SJCRH30 (cell line): ENCODE results near the gene OPN1SW. TPM values are rescaled to one million over a fixed set of nuclear protein-coding genes. Genes with fewer than 3 reads are reported as not detected.

Experiments
- DNase-seq, 2 experiments: peaks; one replicate each; pipeline ENCODE4 v3.0.0-alpha.2; 2015 to 2020
- H3K27ac ChIP-seq: fragments of 250-450 bp; sonication (Bioruptor Pico); 2 replicates; pipeline ENCODE4 v1.5.1; 2020; ENCODE audit warnings: mild to moderate bottlenecking, moderate library complexity
- H3K27me3 ChIP-seq: fragments of 250-450 bp; sonication (Bioruptor Pico); 2 replicates; pipeline ENCODE4 v1.5.1; 2020; ENCODE audit warnings: mild to moderate bottlenecking, moderate library complexity
- H3K36me3 ChIP-seq: fragments of 250-450 bp; sonication (Bioruptor Pico); 2 replicates; pipeline ENCODE4 v1.5.1; 2020; ENCODE audit warnings: mild to moderate bottlenecking, moderate library complexity
- H3K4me1 ChIP-seq: fragments of 250-450 bp; sonication (Bioruptor Pico); 2 replicates; pipeline ENCODE4 v1.5.1; 2020; ENCODE audit warnings: mild to moderate bottlenecking, moderate library complexity
- H3K4me3 ChIP-seq: fragments of 250-450 bp; sonication (Bioruptor Pico); 2 replicates; pipeline ENCODE4 v1.5.1; 2020; ENCODE audit warnings: mild to moderate bottlenecking, moderate library complexity
- H3K9me3 ChIP-seq: fragments of 250-450 bp; sonication (Bioruptor Pico); replicated peaks from 2 replicates; pipeline ENCODE4 v1.5.1; 2020; ENCODE audit warnings: mild to moderate bottlenecking, moderate library complexity
- total RNA-seq: library from RNA; depleted of rRNA; stranded (reverse); fragments of >200 nt; shearing (Covaris generic); gene quantifications from 2 replicates; pipeline ENCODE4 v1.2.3, GENCODE V29; 2014

The OPN1SW gene
- total RNA-seq, 1 experiment from 2014 or later: not detected

DNA sequence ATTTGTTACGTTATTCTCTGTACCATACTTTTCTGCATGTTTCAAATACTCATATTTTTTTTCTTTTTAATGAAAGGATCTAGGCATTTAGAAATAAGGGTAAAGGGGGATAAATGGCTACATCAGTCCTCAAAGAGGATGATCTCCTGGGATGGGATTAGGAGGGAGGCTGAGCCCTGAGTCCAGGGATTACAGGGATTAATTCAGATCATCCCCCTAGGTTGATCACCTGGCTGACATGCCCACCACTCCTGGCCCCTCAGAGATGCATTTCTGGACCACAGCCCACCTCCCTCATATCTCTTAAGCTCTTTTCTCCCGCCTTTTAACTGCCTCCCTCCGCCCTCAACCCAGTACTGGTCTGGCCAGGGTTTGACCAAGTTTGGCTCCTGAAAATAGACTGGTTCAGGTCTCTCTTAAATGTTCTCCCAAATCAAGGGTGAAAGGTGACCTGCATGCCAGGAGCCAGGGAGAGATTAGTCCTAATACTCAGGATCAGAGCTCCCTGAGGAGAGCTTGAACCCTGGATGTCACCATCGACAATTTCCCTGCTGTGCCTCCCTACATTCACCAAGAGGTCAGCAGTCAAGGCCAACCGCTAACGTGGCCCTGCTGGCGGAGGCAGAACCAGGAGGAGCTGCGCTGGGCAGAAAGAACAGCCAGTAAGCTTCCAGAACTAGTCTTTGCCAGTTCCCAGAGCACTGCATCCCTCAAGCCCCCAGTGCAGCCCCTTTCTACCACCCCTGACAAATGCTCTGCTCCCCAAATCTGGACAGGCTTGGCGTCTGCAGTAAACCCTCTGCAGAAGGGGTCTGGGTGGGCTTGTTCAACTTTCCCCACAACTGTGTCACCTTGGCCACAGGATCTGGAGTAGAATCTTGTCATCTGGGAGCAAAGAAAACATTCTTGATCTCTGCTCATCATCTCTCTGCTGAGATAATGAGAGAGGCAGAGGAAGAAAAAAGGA lies 13.1 kb upstream of the OPN1SW start:
- H3K27me3 ChIP-seq: no peaks in the 10 kb centered on the region
- peaks cover 14% of the 10 kb centered on the region for H3K4me1 ChIP-seq
- DNase-seq: no peak
- no peak overlapping the region for H3K27ac ChIP-seq
- H3K4me3 ChIP-seq: no peak overlapping the region
- H3K9me3 ChIP-seq: no peaks in the 10 kb centered on the region
- no peaks in the 10 kb centered on the region for H3K36me3 ChIP-seq

DNA sequence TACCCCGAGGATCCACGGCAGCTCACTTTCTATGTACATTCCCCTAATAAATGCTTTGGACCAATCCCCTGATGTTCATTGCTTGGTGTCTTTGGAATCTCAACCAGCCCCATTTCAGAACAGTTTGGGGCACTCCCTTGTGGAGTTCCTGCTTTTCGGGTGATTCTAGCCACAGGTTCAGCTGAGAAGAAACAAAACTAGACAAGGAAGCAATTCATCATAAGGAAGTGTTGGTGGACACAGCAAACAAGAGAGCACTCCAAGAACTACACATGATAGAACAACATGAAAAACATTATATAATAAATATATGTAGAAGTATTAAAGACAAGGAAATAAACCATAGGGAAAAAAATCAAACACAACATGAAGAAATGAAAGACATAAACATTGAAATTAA lies 10.1 kb upstream of the OPN1SW start:
- no peaks in the 10 kb centered on the region for H3K9me3 ChIP-seq
- DNase-seq: no peak
- no peaks in the 10 kb centered on the region for H3K27me3 ChIP-seq
- peaks cover 8% of the 10 kb centered on the region for H3K4me1 ChIP-seq
- no peaks in the 10 kb centered on the region for H3K36me3 ChIP-seq
- no peak overlapping the region for H3K4me3 ChIP-seq
- no peak overlapping the region for H3K27ac ChIP-seq

GRCh38 chr7:128783143-128783861 lies 7.7 kb upstream of the OPN1SW start:
- H3K4me1 ChIP-seq: 0 out of 2 replicates have a peak, but pooled peaks cover 4% of the 10 kb centered on the region
- peak overlapping the region; percentile 55 for H3K4me3 ChIP-seq
- H3K9me3 ChIP-seq: no peaks in the 10 kb centered on the region
- H3K27ac ChIP-seq: no peak overlapping the region
- no peaks in the 10 kb centered on the region for H3K27me3 ChIP-seq
- no peaks in the 10 kb centered on the region for H3K36me3 ChIP-seq
- peak; percentile 93 to 95 for DNase-seq

- Histone ChIP-seq H3K4me3 (no peak overlapping the region), H3K27me3 (no peaks in the 10 kb centered on the region), H3K9me3 (peaks cover 5% of the 10 kb centered on the region), H3K36me3 (no peaks in the 10 kb centered on the region), H3K27ac (no peak overlapping the region), H3K4me1 (0 out of 2 replicates have a peak, but pooled peaks cover 4% of the 10 kb centered on the region)
- no peak for DNase-seq
Measured at GRCh38 chr7:128781851-128782250, 6.3 kb upstream of the OPN1SW start.

DNA sequence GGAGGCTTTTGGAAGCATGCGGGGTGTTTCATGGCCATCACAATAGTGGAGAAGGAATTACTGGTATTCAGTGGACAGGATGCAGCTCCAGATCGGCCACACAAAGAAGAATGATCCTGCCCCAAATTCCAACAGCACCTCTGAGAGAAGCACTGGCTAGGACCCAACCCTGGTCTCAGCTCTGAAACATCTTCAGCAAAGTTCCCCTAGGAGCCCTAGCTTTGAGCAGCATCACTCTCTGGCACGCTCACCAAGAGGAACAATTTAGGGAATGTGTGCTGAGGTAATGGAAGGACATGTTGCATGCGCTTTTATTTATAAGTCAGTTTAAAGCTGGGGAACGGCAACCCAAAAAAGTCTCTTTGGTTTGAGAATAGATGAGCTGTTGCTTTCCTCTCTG lies 5.5 kb upstream of the OPN1SW start:
- no peak for DNase-seq

GRCh38 chr7:128778946-128779345 lies 3.4 kb upstream of the OPN1SW start:
- Histone ChIP-seq H3K4me1 (0 out of 2 replicates have a peak, but pooled peaks cover 4% of the 10 kb centered on the region), H3K36me3 (0 out of 2 replicates have a peak, but pooled peaks cover 4% of the 10 kb centered on the region), H3K4me3 (no peak overlapping the region), H3K27ac (no peak overlapping the region), H3K27me3 (no peaks in the 10 kb centered on the region), H3K9me3 (peaks cover 5% of the 10 kb centered on the region)
- no peak for DNase-seq

More for the DNA sequence above, 5.5 kb upstream of the OPN1SW start:
- Histone ChIP-seq H3K27me3 (no peaks in the 10 kb centered on the region), H3K4me3 (no peak overlapping the region), H3K27ac (no peak overlapping the region), H3K9me3 (peaks cover 5% of the 10 kb centered on the region), H3K4me1 (0 out of 2 replicates have a peak, but pooled peaks cover 4% of the 10 kb centered on the region), H3K36me3 (no peaks in the 10 kb centered on the region)

GRCh38 chr7:128777156-128778123 lies 1.8 kb upstream of the OPN1SW start:
- peak in 1 of 2 experiments; percentile 31 for DNase-seq
- Histone ChIP-seq H3K27ac (no peak overlapping the region), H3K9me3 (peaks cover 5% of the 10 kb centered on the region), H3K4me1 (0 out of 2 replicates have a peak, but pooled peaks cover 4% of the 10 kb centered on the region), H3K27me3 (no peaks in the 10 kb centered on the region), H3K4me3 (no peak overlapping the region), H3K36me3 (peaks cover 10% of the 10 kb centered on the region)

DNA sequence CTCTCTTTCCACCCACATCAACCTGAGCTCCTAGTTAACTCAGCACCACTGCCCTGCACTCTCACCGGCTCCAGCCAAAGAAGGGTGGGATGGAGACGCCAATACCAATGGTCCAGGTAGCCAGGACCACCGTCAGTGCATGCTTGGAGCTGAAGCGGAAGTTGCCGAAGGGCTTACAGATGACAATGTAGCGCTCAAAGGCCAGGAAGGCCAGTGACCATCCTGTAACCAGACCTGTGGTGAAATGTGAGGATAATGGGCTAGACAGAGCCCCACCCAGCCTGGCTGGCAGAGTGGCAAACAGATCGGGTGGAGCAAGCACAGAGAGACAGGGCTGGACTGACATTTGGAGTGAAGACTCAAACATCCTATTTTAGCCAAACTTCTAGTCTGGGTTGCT lies 673 bp downstream of the OPN1SW start:
- peaks cover 5% of the 10 kb centered on the region for H3K9me3 ChIP-seq
- no peaks in the 10 kb centered on the region for H3K27me3 ChIP-seq
- H3K36me3 ChIP-seq: peaks cover 34% of the 10 kb centered on the region
- H3K27ac ChIP-seq: no peak overlapping the region
- H3K4me3 ChIP-seq: no peak overlapping the region
- no peaks in the 10 kb centered on the region for H3K4me1 ChIP-seq
- no peak for DNase-seq

GRCh38 chr7:128774029-128774689 lies 1.4 kb downstream of the OPN1SW start:
- H3K27ac ChIP-seq: no peak overlapping the region
- H3K36me3 ChIP-seq: peaks cover 41% of the 10 kb centered on the region

DNA sequence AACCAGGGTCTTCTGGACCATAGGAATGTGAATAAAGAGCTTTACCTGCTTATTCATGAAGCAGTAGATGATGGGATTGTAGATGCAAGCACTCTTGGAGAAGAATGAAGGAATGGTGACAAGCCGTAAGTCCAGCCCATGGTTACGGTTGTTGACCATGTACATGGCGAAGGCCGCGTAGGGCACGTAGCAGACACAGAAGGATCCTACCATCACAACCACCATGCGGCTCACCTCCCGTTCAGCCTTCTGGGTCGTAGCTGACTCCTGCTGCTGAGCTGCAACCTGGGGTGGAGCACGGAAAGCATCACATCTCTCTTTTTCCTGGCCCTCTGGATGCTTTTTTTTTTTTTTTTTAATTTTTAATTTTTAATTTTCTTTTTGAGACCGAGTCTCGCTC lies 2.0 kb downstream of the OPN1SW start:
- no peak overlapping the region for H3K4me3 ChIP-seq
- DNase-seq: no peak
- H3K27me3 ChIP-seq: no peaks in the 10 kb centered on the region
- H3K36me3 ChIP-seq: peaks cover 46% of the 10 kb centered on the region
- peaks cover 5% of the 10 kb centered on the region for H3K9me3 ChIP-seq
- H3K4me1 ChIP-seq: no peaks in the 10 kb centered on the region
- H3K27ac ChIP-seq: no peak overlapping the region

More at GRCh38 chr7:128774029-128774689, 1.4 kb downstream of the OPN1SW start:
- DNase-seq: no peak
- Histone ChIP-seq H3K27me3 (no peaks in the 10 kb centered on the region), H3K4me3 (no peak overlapping the region), H3K9me3 (peaks cover 5% of the 10 kb centered on the region), H3K4me1 (no peaks in the 10 kb centered on the region)

DNA sequence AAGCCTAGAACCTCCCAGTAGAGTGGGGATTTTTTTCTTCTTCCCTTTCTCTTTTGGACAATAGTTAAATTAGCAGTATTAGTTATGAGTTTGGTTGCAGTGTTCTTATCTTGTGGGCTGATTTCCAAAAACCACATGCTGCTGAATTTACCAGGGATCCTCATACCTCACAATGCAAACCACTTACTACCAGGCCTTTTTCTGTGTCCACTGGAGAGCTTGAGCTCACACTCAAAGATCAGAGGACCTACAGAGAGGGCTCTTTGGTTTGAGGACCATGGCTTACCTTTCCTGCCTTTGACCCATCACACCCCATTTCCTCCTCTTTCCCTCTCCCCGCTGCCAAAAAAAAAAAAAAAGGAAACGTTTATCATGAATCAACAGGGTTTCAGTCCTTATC lies 5.4 kb downstream of the OPN1SW start:
- H3K27me3 ChIP-seq: no peaks in the 10 kb centered on the region
- no peak overlapping the region for H3K27ac ChIP-seq
- peaks cover 72% of the 10 kb centered on the region for H3K36me3 ChIP-seq
- no peaks in the 10 kb centered on the region for H3K9me3 ChIP-seq
- H3K4me3 ChIP-seq: no peak overlapping the region
- no peak for DNase-seq
- no peaks in the 10 kb centered on the region for H3K4me1 ChIP-seq

- H3K27me3 ChIP-seq: no peaks in the 10 kb centered on the region
- no peak overlapping the region for H3K27ac ChIP-seq
- no peaks in the 10 kb centered on the region for H3K9me3 ChIP-seq
- DNase-seq: no peak
- H3K4me3 ChIP-seq: no peak overlapping the region
- no peaks in the 10 kb centered on the region for H3K4me1 ChIP-seq
- H3K36me3 ChIP-seq: peaks cover 87% of the 10 kb centered on the region
Measured at GRCh38 chr7:128767475-128768110, 8.0 kb downstream of the OPN1SW start.

DNA sequence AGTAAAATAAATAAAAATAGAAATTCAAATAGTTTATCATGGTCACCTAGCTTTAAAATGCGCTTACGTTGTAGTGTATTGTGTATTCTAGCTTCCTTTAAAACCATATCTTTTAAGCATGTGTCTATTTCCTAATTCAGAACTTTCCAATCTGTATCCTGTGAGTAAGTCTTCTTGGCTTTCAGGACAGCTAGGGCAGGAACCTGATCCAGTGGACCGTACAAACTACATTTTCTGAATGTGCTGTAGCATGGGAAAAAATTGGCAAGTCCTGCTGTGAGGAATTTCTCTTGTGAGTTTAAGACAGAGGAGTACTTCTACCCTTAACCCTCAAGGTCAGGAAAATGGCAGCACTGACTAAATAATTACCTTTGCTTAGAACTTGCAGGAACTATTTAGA lies 12.1 kb downstream of the OPN1SW start:
- no peak overlapping the region for H3K4me3 ChIP-seq

More for the DNA sequence above, 12.1 kb downstream of the OPN1SW start:
- Histone ChIP-seq H3K36me3 (peaks cover 85% of the 10 kb centered on the region), H3K27ac (no peak overlapping the region), H3K9me3 (no peaks in the 10 kb centered on the region), H3K4me1 (no peaks in the 10 kb centered on the region), H3K27me3 (no peaks in the 10 kb centered on the region)
- no peak for DNase-seq
